ACC112 (cell line): Measurements from ENCODE around the gene ALPK3.

Experiments used
- H2AFZ ChIP-seq: fragments of 200-600 bp; sonication (generic); one replicate; pipeline ENCODE4 v1.6.0; 2017; ENCODE audit warnings: antibody characterized with exemption, low read length; ENCODE audit not compliant: unreplicated experiment
- H3K27ac ChIP-seq: fragments of 200-600 bp; sonication (generic); 2 replicates; pipeline ENCODE4 v1.5.1; 2014; ENCODE audit warnings: low read depth, mild to moderate bottlenecking, antibody characterized with exemption, low read length, moderate library complexity
- H3K27me3 ChIP-seq: fragments of 200-600 bp; sonication (generic); 2 replicates; pipeline ENCODE4 v1.6.1; 2014; ENCODE audit warnings: mild to moderate bottlenecking, antibody characterized with exemption, low read length, moderate library complexity, mixed read lengths; ENCODE audit not compliant: insufficient read depth
- H3K36me3 ChIP-seq: fragments of 200-600 bp; sonication (generic); 2 replicates; pipeline ENCODE4 v1.6.1; 2016; ENCODE audit warnings: mild to moderate bottlenecking, antibody characterized with exemption, low read length, moderate library complexity, mixed read lengths; ENCODE audit not compliant: insufficient read depth
- H3K4me1 ChIP-seq: fragments of 200-600 bp; sonication (generic); one replicate; pipeline ENCODE4 v1.6.1; 2016; ENCODE audit warnings: low read length, mixed read lengths; ENCODE audit not compliant: insufficient read depth, unreplicated experiment, control insufficient read depth
- H3K4me3 ChIP-seq: fragments of 200-600 bp; sonication (generic); 2 replicates; pipeline ENCODE4 v1.5.1; 2014; ENCODE audit warnings: mild to moderate bottlenecking, low read depth, low read length
- H3K79me2 ChIP-seq: fragments of 200-600 bp; sonication (generic); one replicate; pipeline ENCODE4 v1.6.0; 2016; ENCODE audit warnings: low read length; ENCODE audit not compliant: control insufficient read depth, unreplicated experiment, insufficient read depth

ALPK3 gene

DNA sequence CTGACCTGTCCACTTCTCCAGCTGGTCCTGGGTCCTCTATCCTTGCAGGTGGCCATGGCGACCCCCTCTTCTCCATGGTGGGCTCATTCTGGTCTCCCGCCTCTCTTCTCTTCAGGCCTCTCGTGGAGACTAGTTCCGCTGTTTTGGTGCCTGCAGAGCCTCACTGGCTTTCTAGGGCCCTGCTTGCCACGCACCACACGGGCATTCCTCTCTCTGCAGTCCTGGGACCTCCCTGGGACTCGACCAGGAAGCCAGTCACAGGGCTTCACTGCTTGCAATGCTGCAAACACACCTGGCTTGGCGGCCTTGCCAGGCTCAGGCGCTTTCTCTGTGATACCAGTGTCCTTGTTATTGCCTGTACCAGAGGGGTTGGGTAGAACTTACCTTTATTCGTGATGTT lies 76.5 kb downstream of the ALPK3 start:
- H3K4me3 ChIP-seq: no peak overlapping the region
- H3K4me1 ChIP-seq: no peaks in the 10 kb centered on the region
- no peaks in the 10 kb centered on the region for H3K79me2 ChIP-seq
- H3K36me3 ChIP-seq: no peaks in the 10 kb centered on the region
- no peak overlapping the region for H2AFZ ChIP-seq
- no peak overlapping the region for H3K27ac ChIP-seq
- no peaks in the 10 kb centered on the region for H3K27me3 ChIP-seq

DNA sequence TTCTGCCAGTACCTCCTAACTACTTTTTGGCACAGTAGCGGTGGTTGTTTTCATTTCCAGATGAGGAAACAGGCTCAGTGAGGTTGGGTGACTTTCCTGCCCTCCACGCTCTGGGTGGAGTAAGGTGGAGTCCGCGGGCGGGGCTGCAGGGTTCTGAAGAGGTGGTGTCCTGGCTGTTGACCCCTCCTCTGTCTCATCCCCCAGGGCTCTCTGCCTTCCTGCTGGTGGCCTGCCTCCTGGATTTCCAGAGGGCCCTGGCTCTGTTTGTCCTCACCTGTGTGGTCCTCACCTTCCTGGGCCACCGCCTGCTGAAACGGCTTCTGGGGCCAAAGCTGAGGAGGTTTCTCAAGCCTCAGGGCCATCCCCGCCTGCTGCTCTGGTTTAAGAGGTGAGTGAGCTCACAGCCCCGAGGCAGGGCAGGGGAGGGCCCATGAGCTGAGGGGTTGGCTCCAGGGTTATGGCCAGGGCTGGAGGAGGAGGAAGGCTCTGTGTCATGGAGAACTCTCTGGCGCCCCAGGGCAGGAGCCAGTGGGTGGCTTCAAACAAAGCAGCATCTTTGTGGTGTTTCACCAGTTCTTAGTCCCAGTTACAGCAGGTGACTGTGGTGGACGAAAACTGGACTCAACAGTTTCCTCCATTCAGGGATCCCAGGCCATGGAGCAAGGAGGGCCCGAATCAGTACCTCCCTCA lies 77.7 kb downstream of the ALPK3 start:
- H3K27ac ChIP-seq: no peak overlapping the region
- H3K79me2 ChIP-seq: no peaks in the 10 kb centered on the region
- H2AFZ ChIP-seq: no peak overlapping the region
- H3K4me1 ChIP-seq: no peaks in the 10 kb centered on the region
- no peaks in the 10 kb centered on the region for H3K27me3 ChIP-seq
- no peak overlapping the region for H3K4me3 ChIP-seq
- H3K36me3 ChIP-seq: no peaks in the 10 kb centered on the region

DNA sequence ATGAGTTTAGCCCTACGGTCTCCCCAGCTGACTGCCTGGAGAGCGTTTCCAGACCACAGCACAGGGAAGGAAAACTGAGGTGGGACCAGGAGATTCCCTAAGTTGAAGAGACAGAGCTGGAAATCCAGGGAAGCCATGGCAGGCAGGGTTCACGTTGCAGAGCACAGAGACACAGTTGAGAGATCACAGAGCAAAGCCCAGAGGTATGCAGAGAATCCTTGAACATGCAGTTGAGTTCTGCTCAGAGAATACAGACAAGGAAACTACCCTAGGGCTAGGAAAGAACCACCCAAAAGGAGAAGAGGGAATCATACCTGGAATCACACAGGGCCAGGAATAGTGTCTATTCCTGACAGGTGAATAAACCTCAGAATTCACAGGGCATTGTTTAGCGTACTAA lies 81.6 kb downstream of the ALPK3 start:
- Histone ChIP-seq H3K36me3 (no peaks in the 10 kb centered on the region), H3K4me1 (no peaks in the 10 kb centered on the region), H3K27me3 (no peaks in the 10 kb centered on the region), H3K79me2 (no peaks in the 10 kb centered on the region), H3K4me3 (no peak overlapping the region), H3K27ac (no peak overlapping the region), H2AFZ (no peak overlapping the region)

DNA sequence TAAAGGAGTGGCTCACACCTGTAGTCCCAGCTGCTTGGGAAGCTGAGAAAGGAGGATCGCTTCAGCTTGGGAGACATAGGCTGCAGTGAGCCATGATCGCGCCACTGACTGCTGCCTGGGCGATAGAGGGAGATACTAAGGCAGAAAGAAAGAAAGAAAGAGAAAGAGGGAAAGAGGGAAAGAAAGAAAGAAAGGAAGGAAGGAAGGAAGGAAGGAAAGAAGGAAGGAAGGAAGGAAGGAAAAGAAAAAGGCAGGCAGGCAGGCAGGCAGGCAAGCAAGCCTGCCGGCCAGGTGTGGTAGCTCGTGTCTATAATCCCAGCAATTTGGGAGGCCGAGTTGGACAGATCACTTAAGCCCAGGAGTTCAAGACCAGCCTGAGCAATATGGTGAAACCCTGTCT lies 82.6 kb downstream of the ALPK3 start:
- no peaks in the 10 kb centered on the region for H3K79me2 ChIP-seq
- H3K4me1 ChIP-seq: no peaks in the 10 kb centered on the region

DNA sequence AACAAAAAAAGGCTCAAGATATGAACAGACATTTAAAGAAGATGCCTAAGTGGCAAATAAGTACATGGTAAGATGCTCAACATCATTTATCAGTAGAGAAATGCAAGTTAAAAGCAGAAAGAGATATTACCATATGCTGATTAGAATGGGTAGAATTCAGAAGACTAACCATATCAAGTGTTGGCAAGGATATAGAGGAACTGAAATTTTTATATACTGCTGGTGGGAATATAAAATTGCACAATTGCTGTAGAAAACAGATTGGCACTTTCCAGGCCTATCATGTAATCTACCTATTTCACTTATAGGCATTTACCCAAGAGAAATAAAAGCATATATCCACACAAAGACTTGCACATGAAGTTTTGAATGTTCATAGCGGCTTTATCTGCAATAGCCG lies 84.4 kb downstream of the ALPK3 start:
- H2AFZ ChIP-seq: no peak overlapping the region
- H3K36me3 ChIP-seq: no peaks in the 10 kb centered on the region
- no peaks in the 10 kb centered on the region for H3K27me3 ChIP-seq
- H3K27ac ChIP-seq: no peak overlapping the region
- no peaks in the 10 kb centered on the region for H3K79me2 ChIP-seq
- no peaks in the 10 kb centered on the region for H3K4me1 ChIP-seq
- no peak overlapping the region for H3K4me3 ChIP-seq

More for the DNA sequence above, 82.6 kb downstream of the ALPK3 start:
- Histone ChIP-seq H2AFZ (no peak overlapping the region), H3K4me3 (no peak overlapping the region), H3K27me3 (no peaks in the 10 kb centered on the region), H3K36me3 (no peaks in the 10 kb centered on the region), H3K27ac (no peak overlapping the region)

DNA sequence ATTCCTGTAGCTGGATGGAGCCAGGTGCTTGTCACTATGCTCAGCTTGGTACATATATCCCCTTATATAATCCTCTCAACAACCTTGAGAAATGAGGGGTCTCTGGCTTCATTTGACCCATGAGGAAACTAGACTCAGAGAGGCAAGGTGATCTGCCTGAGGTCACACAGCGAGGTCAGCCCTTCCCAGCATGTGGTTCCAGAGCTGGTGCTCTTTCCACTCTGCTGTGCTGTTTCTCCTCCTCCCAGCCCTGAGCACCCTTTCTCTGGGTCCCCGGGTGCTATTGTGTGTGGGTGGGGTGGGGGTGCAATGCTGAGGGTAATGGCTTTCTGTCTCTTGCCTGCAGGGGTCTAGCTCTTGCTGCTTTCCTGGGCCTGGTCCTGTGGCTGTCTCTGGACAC lies 86.6 kb downstream of the ALPK3 start:
- Histone ChIP-seq H3K27ac (no peak overlapping the region), H3K4me3 (no peak overlapping the region), H3K27me3 (no peaks in the 10 kb centered on the region), H3K79me2 (no peaks in the 10 kb centered on the region), H3K4me1 (no peaks in the 10 kb centered on the region), H3K36me3 (no peaks in the 10 kb centered on the region), H2AFZ (no peak overlapping the region)

DNA sequence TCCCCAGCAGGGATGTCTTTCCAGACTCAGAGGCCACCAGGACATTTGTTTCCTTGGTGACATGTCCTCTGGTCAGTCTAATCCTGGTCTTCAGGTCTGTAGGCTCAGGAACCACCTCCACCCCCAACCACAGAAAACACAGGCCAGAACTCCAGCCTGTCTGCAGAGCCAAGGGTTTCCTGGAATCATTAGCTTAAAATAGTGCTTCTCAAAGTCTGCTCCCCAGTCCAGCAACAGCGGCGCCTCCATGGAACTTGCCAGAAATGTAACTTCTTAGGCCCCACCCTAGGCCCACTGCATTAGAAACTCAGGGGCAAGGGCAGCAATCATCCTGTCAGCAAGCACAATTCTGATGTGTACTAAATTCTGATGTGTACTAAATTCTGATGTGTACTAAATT lies 87.3 kb downstream of the ALPK3 start:
- Histone ChIP-seq H3K27ac (no peak overlapping the region), H2AFZ (no peak overlapping the region)

DNA sequence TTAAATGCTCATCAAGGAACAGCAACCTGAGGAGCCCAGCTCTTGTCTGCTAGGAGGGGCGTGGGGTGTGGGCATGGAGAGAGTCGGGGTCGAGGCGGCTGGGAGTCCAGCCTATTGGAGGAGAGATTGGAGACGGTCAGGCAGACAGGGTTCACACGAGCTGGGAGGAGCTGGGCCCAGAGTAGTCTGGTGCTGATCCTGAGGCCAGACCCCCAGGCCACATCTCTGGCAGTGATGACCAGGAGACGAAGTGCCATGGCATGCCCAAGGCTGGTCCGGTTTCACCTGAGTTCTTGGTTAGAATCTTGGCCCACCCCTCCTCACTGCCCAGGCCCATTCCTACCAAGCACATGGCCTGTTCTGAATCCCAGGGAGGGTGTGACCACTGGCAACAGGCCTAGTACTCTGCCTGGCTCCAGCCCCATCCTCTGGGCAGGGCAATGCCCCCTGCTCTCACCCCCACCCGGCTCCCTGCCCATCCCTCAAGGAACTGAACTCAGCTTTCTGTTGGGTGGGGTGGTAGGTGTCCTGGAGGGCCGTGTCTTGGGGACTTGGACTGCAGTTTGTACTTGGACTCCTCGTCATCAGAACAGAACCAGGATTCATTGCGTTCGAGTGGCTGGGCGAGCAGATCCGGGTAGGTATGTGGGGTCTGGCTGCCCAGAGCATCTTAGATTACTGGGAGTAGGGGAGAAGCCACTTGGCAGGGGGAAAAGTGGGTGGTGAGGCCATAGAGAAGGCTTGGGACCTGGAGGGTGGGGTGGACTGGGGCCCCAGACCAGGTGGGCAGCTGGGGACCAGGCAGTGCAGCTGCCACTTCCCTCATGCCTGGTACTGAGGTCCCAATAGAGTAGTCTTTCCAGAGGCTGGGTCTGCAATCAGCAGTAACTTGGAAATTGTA lies 88.1 kb downstream of the ALPK3 start:
- Histone ChIP-seq H3K79me2 (no peaks in the 10 kb centered on the region), H3K27ac (no peak overlapping the region), H3K36me3 (no peaks in the 10 kb centered on the region), H3K27me3 (no peaks in the 10 kb centered on the region), H2AFZ (no peak overlapping the region), H3K4me1 (no peaks in the 10 kb centered on the region), H3K4me3 (no peak overlapping the region)

More for the DNA sequence above, 87.3 kb downstream of the ALPK3 start:
- Histone ChIP-seq H3K4me3 (no peak overlapping the region), H3K79me2 (no peaks in the 10 kb centered on the region), H3K36me3 (no peaks in the 10 kb centered on the region), H3K4me1 (no peaks in the 10 kb centered on the region), H3K27me3 (no peaks in the 10 kb centered on the region)

DNA sequence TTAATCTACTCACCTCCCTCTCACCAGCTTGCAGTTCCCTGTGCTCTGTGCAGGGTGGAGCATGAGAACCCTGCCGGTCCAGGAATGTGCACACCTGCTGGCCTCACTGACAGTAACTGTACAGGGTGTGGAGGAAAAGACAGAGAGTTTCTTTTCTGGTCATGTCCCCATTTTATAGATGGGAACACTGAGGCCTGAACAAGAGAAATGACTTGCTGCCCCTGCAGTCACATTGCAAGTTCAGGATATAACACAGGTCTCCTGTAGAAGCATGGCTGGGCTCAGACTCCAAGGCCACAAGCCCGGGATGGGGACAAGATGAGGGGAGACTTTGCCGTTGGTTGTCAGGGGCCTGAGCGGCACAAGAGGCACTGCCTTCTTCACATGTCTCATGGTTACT lies 90.6 kb downstream of the ALPK3 start:
- no peak overlapping the region for H3K27ac ChIP-seq
- no peak overlapping the region for H2AFZ ChIP-seq
- no peak overlapping the region for H3K4me3 ChIP-seq
- H3K36me3 ChIP-seq: no peaks in the 10 kb centered on the region
- H3K27me3 ChIP-seq: no peaks in the 10 kb centered on the region
- H3K4me1 ChIP-seq: peaks cover 16% of the 10 kb centered on the region
- H3K79me2 ChIP-seq: no peaks in the 10 kb centered on the region

DNA sequence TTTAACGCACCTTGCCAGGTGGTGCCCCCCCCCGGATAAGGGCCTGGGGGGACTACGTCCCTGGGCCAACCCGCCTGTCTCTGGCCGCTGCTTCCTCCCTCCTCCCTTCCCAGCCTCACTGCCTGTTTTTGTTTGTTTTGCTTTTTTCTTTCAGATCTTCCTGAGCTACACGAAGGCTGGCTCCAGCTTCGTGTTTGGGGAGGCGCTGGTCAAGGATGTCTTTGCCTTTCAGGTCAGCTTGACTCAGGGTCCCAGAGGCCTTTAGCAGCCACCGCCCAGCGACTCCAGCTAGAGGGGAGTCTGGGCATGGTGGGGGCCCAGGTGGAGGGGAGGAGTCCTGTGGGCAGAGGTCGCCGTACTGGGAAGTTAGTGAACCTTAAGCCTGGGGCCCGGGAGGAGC lies 91.4 kb downstream of the ALPK3 start:
- no peak overlapping the region for H2AFZ ChIP-seq

DNA sequence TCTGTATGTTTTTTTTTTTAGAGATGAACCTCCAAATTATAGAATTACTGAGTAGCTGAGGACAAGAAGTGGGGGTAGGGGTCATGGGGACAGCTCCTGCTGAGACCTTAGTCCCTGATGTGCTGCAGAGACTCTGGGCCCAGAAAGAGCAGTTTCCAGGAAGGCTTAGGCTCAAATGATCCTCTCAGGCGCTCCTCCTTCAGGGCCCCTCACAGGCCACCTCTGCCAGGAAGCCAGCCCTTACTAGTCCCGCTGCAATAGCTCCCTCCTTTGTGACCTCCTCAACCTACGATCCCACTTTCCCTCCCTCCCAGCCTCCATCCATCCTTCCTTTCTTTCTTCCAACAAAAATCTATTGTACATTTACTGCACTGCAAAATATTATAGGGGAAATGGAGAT lies 91.9 kb downstream of the ALPK3 start:
- H2AFZ ChIP-seq: no peak overlapping the region
- H3K79me2 ChIP-seq: no peaks in the 10 kb centered on the region
- peaks cover 26% of the 10 kb centered on the region for H3K4me1 ChIP-seq
- no peak overlapping the region for H3K4me3 ChIP-seq
- no peaks in the 10 kb centered on the region for H3K27me3 ChIP-seq
- H3K27ac ChIP-seq: no peak overlapping the region
- no peaks in the 10 kb centered on the region for H3K36me3 ChIP-seq

More for the DNA sequence above, 91.4 kb downstream of the ALPK3 start:
- H3K4me3 ChIP-seq: no peak overlapping the region
- no peaks in the 10 kb centered on the region for H3K36me3 ChIP-seq
- no peak overlapping the region for H3K27ac ChIP-seq
- no peaks in the 10 kb centered on the region for H3K27me3 ChIP-seq
- H3K4me1 ChIP-seq: peaks cover 24% of the 10 kb centered on the region
- no peaks in the 10 kb centered on the region for H3K79me2 ChIP-seq
